Measurements from ENCODE around the gene FRMD3.

Gene FRMD3

DNA sequence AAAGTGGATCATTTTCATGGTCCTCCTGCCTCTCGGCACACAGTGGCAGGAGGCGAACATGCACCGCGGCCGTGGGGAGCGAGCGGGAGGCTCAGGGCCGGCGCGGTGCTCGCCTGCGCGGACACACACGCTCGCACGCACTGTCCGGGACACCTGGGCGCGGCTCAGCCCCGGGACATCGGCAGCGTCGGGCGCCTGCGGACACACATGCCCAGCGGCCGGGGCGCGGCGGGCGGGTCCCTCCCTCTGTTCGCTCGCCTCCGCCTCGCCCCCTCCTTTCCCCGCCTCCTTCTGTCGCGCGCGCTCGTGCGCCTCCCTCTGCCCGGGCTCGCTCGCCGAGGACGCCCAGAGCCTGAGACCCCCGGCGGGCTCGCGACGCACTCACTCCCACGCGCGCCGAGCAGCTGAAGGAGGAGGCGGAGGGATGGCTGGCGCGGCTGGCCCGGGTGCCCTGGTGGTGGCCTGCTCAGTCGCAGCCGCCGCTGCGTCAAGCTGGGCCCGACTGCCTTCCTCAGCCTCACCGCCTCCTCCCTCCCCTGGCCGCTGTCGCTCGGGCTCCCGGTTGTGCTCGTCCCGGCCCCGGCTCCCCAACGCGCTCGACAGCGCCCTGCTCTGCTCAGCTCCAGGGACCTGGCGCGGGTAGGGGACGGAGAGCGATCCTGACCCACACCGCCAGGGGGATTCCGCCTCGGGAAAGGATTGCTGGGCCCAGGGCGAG lies at the start of gene FRMD3:
Gene FRMD3, minus strand, starts transcription at position 230 of the 718 bp plus-strand sequence. Its CDS starts 170 bp downstream, at position 60.
- no peak for DNase-seq

DNA sequence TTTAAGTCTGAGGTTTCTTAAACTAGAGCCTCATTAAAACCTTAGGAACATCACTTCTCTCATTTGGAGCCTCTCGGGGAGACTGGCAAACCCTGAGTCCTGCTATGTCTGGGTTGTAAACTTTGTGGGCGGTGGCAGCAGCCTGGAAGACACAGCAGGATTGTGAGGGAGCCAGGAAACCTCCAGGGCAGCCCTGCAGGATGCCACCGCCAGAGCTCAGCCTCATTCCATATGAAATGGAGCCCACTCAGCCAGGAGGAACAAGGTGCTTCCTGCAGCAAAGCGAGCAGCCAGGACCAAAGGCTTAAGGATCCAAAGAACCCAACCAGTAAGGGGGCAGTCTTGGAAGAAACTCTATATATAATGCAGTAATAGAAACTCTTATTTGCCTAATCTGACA lies 46.8 kb upstream of the FRMD3 start:
- DNase-seq, result no peak

GRCh38 chr9:83583151-83584014 lies 45.2 kb upstream of the FRMD3 start:
- no peak for DNase-seq

- DNase-seq, result no peak
Measured at GRCh38 chr9:83582029-83582428, 43.8 kb upstream of the FRMD3 start.

- DNase-seq, result no peak
Measured at GRCh38 chr9:83574482-83574881, 36.3 kb upstream of the FRMD3 start.

GRCh38 chr9:83572524-83572923 lies 34.3 kb upstream of the FRMD3 start:
- no peak for DNase-seq

DNA sequence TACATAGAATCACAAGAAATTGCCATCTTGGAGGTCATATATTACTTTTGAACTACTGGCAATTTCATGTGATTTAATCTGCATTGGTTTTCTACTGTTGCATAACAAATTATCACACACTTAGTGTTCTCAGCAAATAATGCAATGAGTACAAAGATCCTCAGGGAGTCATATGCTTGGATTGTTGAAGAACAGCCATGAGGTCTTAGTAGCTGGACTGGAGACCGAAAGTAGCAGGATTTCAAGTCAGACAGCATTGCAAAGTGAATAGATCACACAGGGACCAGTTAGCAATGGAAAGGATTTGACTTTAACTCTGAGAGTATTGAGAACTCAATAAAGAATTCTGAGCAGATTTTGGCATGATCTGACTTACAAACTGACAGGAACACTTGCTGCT lies 32.2 kb upstream of the FRMD3 start:
- DNase-seq, result no peak

- no peak for DNase-seq
Measured at GRCh38 chr9:83569326-83569725, 31.1 kb upstream of the FRMD3 start.

GRCh38 chr9:83563360-83563759 lies 25.2 kb upstream of the FRMD3 start:
- no peak for DNase-seq

- DNase-seq, result no peak
Measured at GRCh38 chr9:83560169-83560826, 22.1 kb upstream of the FRMD3 start.

DNA sequence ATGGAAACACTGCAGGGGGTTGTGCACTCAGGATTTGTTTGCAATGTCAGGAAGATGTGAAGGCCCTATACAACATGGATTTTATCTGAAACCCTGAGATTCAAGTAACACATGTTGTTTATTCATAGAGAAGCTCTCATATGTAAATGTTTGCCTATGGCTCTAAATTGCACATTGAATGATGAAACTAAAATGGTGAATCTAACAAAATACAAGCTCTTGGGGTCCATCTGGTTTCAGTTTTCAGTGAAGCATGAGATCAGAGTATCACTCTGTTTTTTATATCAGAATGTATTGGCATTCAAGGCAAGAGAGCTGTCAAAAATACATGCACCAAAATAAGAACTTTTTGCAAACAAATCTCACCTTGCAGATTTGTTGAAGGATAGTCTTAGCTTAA lies 19.6 kb upstream of the FRMD3 start:
- DNase-seq, result no peak

DNA sequence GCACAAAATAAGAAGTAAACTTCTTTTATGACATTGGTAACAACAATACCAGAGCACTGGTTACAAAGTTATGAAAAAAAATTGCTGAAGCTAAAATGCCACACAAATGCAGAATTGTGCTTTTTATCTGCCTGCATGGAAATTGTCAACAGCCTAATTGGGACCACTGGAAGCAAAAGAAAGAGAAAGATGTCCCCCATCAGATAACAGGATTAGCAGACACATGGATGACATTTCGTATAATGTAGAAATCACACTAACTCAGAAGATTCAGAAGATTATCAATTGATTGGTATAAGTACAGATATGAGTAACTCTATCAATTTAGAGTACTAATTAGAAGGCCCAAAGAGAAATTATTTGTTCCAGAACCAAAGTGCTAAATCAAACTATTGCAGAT lies 19.1 kb upstream of the FRMD3 start:
- DNase-seq, result no peak

DNA sequence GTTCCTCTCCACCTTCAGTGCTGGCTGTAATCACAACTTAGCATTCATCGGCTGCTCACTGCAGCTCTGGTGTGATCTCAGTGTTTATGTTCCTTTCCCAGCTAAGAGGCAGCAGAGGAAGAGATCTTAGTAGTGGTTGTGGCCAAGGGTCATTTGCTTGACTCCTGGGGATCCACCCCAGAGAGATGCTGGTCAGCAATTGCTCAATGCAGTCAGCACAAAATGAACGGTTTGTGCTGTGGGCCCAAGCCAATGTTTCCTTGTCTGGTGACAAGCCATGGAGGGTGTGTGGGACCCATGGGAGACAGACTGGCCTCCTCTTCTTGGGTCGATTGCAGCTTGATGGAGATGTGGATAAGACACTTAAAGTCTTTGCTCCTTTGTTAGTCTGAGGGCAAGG lies 16.1 kb upstream of the FRMD3 start:
- DNase-seq, result no peak

- DNase-seq, result no peak
Measured at GRCh38 chr9:83544002-83544698, 5.9 kb upstream of the FRMD3 start.

DNA sequence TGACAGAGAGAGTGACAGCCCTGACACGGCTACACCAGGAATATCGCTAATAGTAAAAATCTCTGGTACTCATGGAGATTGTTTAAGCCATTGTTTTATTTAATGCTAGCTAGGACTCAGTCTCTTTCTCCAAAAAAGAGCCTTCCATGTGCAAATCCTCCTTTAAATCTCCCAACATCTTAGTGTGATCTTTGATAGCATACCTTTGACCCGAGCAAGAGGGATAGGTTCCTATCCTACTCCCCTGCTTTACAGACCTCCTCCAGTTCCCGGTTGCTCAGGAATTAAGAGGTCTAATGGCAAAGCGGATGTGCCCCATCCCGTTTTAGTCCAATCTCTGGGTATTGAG lies 663 bp upstream of the FRMD3 start:
- DNase-seq, result no peak

- DNase-seq, result no peak
Measured at GRCh38 chr9:83537331-83538171, 650 bp downstream of the FRMD3 start.

DNA sequence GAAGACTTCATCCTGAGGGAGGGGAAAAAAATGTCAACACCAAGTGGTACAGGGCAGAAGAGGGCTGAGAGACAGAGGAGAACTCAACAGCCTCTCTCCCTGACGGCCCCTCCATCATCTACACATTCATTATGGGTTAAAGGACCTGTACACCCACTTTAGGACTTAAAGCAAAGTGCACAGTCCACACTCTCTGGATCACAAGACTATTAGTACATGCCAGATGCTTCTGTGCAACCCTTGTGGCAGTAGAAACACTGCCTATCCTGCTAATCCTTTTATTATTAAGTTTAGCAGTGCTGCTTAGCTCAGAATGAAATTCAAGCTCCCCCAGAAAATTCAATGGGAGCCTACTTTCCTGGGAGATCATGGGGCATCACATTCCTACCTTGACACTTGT lies 1.9 kb downstream of the FRMD3 start:
- no peak for DNase-seq

DNA sequence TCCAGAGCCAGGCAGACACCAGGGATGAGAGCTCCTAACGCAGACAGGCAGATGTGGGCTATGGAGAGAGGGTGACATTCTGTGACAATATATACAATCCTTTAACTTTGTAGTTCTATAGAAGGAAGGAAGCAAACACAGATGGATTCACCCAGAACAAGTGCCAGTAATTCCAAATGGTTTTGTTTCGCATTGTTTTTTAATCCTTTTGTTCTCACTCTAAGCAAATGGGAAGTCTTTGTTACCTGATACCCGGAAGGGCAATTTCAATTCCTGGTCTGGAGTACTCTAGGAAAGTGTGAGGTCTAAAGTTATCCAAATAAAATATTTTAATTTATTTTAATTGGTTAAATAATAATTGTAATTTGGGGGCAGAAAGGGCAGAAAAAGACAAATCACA lies 2.5 kb downstream of the FRMD3 start:
- no peak for DNase-seq

GRCh38 chr9:83533296-83533695 lies 4.9 kb downstream of the FRMD3 start:
- no peak for DNase-seq

GRCh38 chr9:83526901-83527300 lies 11.3 kb downstream of the FRMD3 start:
- DNase-seq, result no peak

DNA sequence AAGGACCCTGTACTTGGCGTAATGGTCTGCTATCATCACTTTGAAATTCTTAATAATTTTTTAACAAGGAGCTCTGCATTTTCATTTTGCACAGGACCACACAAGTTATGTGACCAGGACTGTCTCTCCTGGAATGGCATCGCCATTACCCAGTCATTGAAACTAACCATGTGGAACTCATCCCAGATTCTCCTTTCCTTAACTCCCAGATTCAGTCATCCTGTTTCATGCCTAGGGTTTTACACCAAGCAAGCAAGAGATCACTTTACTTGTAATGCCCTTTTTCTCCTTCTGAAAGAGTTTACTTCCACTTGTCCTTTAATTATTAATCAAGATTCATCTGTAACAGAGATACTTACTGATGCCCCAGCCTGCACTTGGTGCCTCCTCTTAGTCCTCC lies 12.0 kb downstream of the FRMD3 start:
- no peak for DNase-seq

DNA sequence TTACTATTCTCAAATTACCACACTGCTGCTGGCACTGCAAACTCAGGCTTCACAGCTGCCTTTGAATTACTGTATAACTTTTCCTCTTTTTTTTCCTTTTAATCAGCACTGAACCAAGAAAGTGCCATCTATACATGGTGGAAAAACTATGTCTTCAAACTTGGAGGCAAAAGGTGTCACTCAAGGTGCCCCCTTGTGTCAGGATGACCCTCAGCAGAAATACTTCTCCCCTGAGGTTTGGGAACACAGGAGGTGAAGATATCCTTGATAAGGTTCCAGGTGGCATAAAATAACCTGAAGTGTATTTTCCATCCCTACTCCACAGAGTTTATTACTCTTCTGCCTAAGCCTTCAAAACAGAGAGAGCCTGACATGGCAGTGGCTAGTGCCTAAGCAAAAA lies 14.5 kb downstream of the FRMD3 start:
- no peak for DNase-seq

Measured in cerebellar nuclear complex (tissue), 1 donor.